ENCODE results near the gene RNF149.

DNA sequence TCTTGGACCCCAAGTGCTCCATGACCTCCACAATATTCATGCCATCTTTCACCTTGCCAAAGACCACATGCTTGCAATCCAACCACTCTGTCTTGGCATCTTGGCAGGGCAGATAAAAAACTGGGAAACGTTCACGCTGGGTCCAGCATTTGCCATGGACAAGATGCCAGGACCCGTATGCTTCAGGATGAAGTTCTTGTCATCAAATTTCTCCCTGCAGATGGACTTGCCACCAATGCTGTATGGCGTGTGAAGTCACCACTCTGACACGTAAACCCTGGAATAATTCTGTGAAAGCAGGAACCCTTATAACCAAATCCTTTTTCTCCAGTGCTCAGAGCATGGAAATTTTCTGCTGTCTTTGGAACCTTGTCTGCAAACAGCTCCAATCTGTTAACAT is 34.4 kb downstream of the RNF149 start:
- TF ChIP-seq EP300 (IDR thresholded peaks at IDR 0.05; ENCODE audit: low read depth) (no peak), POLR2AphosphoS5 (IDR thresholded peaks at IDR 0.05) (no peak), POLR2A (IDR thresholded peaks at IDR 0.05) (no peak)
- TF ChIP-seq, protein P1, sequence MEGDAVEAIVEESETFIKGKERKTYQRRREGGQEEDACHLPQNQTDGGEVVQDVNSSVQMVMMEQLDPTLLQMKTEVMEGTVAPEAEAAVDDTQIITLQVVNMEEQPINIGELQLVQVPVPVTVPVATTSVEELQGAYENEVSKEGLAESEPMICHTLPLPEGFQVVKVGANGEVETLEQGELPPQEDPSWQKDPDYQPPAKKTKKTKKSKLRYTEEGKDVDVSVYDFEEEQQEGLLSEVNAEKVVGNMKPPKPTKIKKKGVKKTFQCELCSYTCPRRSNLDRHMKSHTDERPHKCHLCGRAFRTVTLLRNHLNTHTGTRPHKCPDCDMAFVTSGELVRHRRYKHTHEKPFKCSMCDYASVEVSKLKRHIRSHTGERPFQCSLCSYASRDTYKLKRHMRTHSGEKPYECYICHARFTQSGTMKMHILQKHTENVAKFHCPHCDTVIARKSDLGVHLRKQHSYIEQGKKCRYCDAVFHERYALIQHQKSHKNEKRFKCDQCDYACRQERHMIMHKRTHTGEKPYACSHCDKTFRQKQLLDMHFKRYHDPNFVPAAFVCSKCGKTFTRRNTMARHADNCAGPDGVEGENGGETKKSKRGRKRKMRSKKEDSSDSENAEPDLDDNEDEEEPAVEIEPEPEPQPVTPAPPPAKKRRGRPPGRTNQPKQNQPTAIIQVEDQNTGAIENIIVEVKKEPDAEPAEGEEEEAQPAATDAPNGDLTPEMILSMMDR (IDR thresholded peaks at IDR 0.05), result no peak
